IMR-90 (cell line): ENCODE measurements around the gene ADSS1.

Experiments
- CEBPB ChIP-seq: IDR thresholded peaks from 2 replicates; pipeline ENCODE4 v1.6.1; 2012; ENCODE audit warnings: low read depth, low read length, improper control_type of control experiment
- CTCF ChIP-seq: conservative IDR thresholded peaks from 2 replicates; pipeline ENCODE4 v1.5.1; 2012; ENCODE audit warnings: mild to moderate bottlenecking, low read depth, low read length, improper control_type of control experiment
- ELK1 ChIP-seq: fragments of 150-350 bp; IDR thresholded peaks from 2 replicates; pipeline ENCODE4 v1.6.1; 2016; ENCODE audit warnings: low read depth, mild to moderate bottlenecking, low read length, moderate library complexity, borderline replicate concordance
- FOS ChIP-seq: fragments of 150-350 bp; IDR thresholded peaks from 2 replicates; pipeline ENCODE4 v1.6.1; 2016; ENCODE audit warnings: low read depth, low read length
- MAFK ChIP-seq: IDR thresholded peaks from 2 replicates; pipeline ENCODE4 v1.6.1; 2012; ENCODE audit warnings: low read depth, low read length, improper control_type of control experiment
- MAZ ChIP-seq: IDR thresholded peaks from 2 replicates; pipeline ENCODE4 v1.6.1; 2012; ENCODE audit warnings: low read depth, mild to moderate bottlenecking, low read length, improper control_type of control experiment, moderate library complexity, borderline replicate concordance
- NFE2L2 ChIP-seq: fragments of 150-350 bp; IDR thresholded peaks from 2 replicates; pipeline ENCODE4 v1.6.1; 2016; ENCODE audit warnings: low read depth, mild to moderate bottlenecking, low read length
- POLR2A ChIP-seq: IDR thresholded peaks from 2 replicates; pipeline ENCODE4 v1.6.1; 2012; ENCODE audit warnings: mild to moderate bottlenecking, low read depth, low read length
- RAD21 ChIP-seq: IDR thresholded peaks from 2 replicates; pipeline ENCODE4 v1.6.1; 2012; ENCODE audit warnings: low read length, improper control_type of control experiment
- RCOR1 ChIP-seq: IDR thresholded peaks from 2 replicates; pipeline ENCODE4 v1.6.1; 2012; ENCODE audit warnings: mild to moderate bottlenecking, low read length, improper control_type of control experiment; ENCODE audit not compliant: insufficient replicate concordance
- RFX5 ChIP-seq: IDR thresholded peaks from 2 replicates; pipeline ENCODE4 v1.8.0; 2012; ENCODE audit warnings: low read depth, mild to moderate bottlenecking, low read length, moderate library complexity
- SMC3 ChIP-seq: fragments of 150-350 bp; IDR thresholded peaks from 2 replicates; pipeline ENCODE4 v1.6.1; 2016; ENCODE audit warnings: low read depth, mild to moderate bottlenecking, antibody characterized with exemption, low read length, moderate library complexity
- TF ChIP-seq, protein P1 (sequence below): fragments of 150-350 bp; IDR thresholded peaks from 2 replicates; pipeline ENCODE4 v1.6.1; 2017; ENCODE audit warnings: mild to moderate bottlenecking, antibody characterized with exemption, low read length, low read depth

DNA sequence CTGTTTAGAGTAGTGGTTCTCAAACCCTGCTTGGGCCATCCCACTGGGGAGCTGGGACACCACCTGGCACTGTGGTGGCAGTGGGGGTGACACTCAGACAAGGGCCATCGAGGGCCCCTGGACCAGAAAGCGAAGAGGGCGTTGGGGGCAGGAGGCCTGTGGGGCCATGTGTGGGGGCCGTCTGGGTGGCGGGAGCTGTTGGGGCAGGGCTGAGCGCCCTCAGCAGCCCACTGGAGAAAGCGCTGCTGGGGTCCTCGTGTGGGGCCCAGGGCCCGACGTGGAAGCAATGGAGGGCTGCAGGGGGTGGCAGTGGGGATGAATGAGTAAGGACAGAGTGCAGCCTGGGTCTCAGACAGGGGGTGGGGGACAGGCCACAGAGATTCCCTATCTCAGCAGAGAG lies 5.9 kb upstream of the ADSS1 start:
- TF ChIP-seq SMC3, result no peak
- no peak for TF ChIP-seq POLR2A
- no peak for TF ChIP-seq CTCF
- no peak for TF ChIP-seq NFE2L2
- TF ChIP-seq ELK1, result no peak
- TF ChIP-seq, protein P1, sequence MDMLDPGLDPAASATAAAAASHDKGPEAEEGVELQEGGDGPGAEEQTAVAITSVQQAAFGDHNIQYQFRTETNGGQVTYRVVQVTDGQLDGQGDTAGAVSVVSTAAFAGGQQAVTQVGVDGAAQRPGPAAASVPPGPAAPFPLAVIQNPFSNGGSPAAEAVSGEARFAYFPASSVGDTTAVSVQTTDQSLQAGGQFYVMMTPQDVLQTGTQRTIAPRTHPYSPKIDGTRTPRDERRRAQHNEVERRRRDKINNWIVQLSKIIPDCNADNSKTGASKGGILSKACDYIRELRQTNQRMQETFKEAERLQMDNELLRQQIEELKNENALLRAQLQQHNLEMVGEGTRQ, result no peak
- no peak for TF ChIP-seq MAZ
- TF ChIP-seq RCOR1, result no peak
- no peak for TF ChIP-seq CEBPB
- no peak for TF ChIP-seq RAD21
- TF ChIP-seq MAFK, result no peak
- no peak for TF ChIP-seq RFX5
- no peak for TF ChIP-seq FOS
